Endodermal cell (in vitro differentiated cells): ENCODE data around the gene TGFB2. TPM values are rescaled to one million over a fixed set of nuclear protein-coding genes. Genes with fewer than 3 reads are reported as not detected.

Experiments used
- DNase-seq: peaks from one replicate; pipeline ENCODE4 v3.0.0-alpha.2; 2017
- H3K27ac ChIP-seq: 2 replicates; pipeline ENCODE4 v1.5.1; 2013; ENCODE audit warnings: mild to moderate bottlenecking, low read depth, low read length, moderate library complexity
- H3K27me3 ChIP-seq: 2 replicates; pipeline ENCODE4 v1.6.1; 2013; ENCODE audit warnings: mild to moderate bottlenecking, low read length, moderate library complexity; ENCODE audit not compliant: insufficient read depth, control insufficient read depth, poor library complexity, severe bottlenecking
- H3K36me3 ChIP-seq: 2 replicates; pipeline ENCODE4 v1.7.0; 2013; ENCODE audit warnings: mild to moderate bottlenecking, low read length, moderate library complexity; ENCODE audit not compliant: control insufficient read depth, insufficient read depth
- H3K4me1 ChIP-seq: one replicate; pipeline ENCODE4 v1.7.0; 2013; ENCODE audit warnings: low read length; ENCODE audit not compliant: control insufficient read depth, insufficient read depth
- H3K4me3 ChIP-seq: 2 replicates; pipeline ENCODE4 v1.5.1; 2013; ENCODE audit warnings: mild to moderate bottlenecking, low read length, moderate library complexity
- H3K9ac ChIP-seq: 2 replicates; pipeline ENCODE4 v1.6.1; 2013; ENCODE audit warnings: mild to moderate bottlenecking, low read length, moderate library complexity; ENCODE audit not compliant: poor library complexity, severe bottlenecking; ENCODE audit errors: extremely low read depth
- H3K9me3 ChIP-seq: 2 replicates; pipeline ENCODE4 v1.6.1; 2013; ENCODE audit warnings: mild to moderate bottlenecking, low read length, moderate library complexity; ENCODE audit not compliant: control insufficient read depth
- H3K27ac Mint-ChIP-seq: 2 replicates; pipeline ENCODE4 v1.8.0; 2020; ENCODE audit warnings: mixed read lengths
- H3K27me3 Mint-ChIP-seq: 2 replicates; pipeline ENCODE4 v1.8.0; 2021; ENCODE audit warnings: mild to moderate bottlenecking, mixed read lengths; ENCODE audit not compliant: insufficient read depth
- H3K36me3 Mint-ChIP-seq: 2 replicates; pipeline ENCODE4 v1.8.0; 2020; ENCODE audit warnings: low read depth, mixed read lengths
- H3K4me1 Mint-ChIP-seq: 2 replicates; pipeline ENCODE4 v1.8.0; 2020; ENCODE audit warnings: mixed read lengths
- H3K4me3 Mint-ChIP-seq: 2 replicates; pipeline ENCODE4 v1.8.0; 2020; ENCODE audit warnings: mild to moderate bottlenecking, moderate library complexity, mixed read lengths
- H3K9me3 Mint-ChIP-seq: 2 replicates; pipeline ENCODE4 v1.8.0; 2020; ENCODE audit warnings: mild to moderate bottlenecking, mixed read lengths
- WGBS, 2 experiments: methylation state at CpG; one replicate each; pipeline versions ENCODE4 v1.1.5 to v1.1.7; 2013; ENCODE audit warnings: missing lambda C conversion rate in 2 of 2, mixed read lengths in 1 of 2; ENCODE audit not compliant: insufficient coverage in 1 of 2, insufficient read length in 1 of 2; 5-methylcytosine and 5-hydroxymethylcytosine counted together
- total RNA-seq, 2 donors: library from RNA; stranded (reverse); fragmentation: NEBNext Ultra II Directional in 1 of 2; extraction: Animal tissue kit (Norgen Biotek cat#: 25700) in 1 of 2; gene quantifications; 2 replicates in 1 of 2; 3 replicates in 1 of 2; pipeline ENCODE4 v1.2.1, GENCODE V29; 2021
- TF ChIP-seq, protein P1 (sequence below): fragments of 200-600 bp; sonication (generic); conservative IDR thresholded peaks from 2 replicates; pipeline ENCODE4 v1.5.0; 2021; ENCODE audit warnings: antibody characterized with exemption, mild to moderate bottlenecking

TGFB2 gene
- total RNA-seq, 2 donors from 2014 or later: 0.11 to 1.2 TPM

DNA sequence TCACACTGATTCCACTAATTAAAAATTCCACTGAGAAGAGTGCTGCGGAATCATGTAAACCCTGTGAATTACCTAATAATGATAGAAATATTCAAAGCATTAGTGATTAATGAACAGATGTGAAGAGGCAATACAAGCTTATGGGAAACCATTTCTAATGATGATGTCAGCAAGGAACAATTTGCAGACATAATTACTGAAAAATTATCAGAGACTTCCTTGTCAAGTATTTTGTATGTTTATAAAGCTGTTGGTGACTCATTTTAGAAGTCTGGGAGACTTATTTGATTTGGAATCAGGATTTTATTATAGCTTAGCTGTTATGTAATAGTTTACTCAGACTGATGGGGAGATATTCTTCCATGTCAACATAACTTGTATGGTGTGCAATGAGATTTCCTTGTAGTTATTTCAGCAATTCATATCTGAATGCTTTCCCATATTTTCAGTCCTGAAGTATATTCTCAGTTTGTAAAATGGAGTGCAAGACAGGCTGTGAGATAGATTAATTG lies 135.5 kb downstream of the TGFB2 start:
- Histone ChIP-seq H3K36me3 (no peaks in the 10 kb centered on the region), H3K4me3 (no peak overlapping the region), H3K4me1 (peaks cover 2% of the 10 kb centered on the region), H3K9ac (no peak overlapping the region), H3K27me3 (no peaks in the 10 kb centered on the region), H3K9me3 (peaks cover 5% of the 10 kb centered on the region), H3K27ac (peak overlapping the region; percentile 26)
- no peak for DNase-seq
- H3K36me3 Mint-ChIP-seq: no peaks in the 10 kb centered on the region
- no peak overlapping the region for H3K4me3 Mint-ChIP-seq
- H3K27ac Mint-ChIP-seq: no peak overlapping the region
- H3K9me3 Mint-ChIP-seq: no peaks in the 10 kb centered on the region
- peaks cover 3% of the 10 kb centered on the region for H3K4me1 Mint-ChIP-seq
- TF ChIP-seq, protein P1, sequence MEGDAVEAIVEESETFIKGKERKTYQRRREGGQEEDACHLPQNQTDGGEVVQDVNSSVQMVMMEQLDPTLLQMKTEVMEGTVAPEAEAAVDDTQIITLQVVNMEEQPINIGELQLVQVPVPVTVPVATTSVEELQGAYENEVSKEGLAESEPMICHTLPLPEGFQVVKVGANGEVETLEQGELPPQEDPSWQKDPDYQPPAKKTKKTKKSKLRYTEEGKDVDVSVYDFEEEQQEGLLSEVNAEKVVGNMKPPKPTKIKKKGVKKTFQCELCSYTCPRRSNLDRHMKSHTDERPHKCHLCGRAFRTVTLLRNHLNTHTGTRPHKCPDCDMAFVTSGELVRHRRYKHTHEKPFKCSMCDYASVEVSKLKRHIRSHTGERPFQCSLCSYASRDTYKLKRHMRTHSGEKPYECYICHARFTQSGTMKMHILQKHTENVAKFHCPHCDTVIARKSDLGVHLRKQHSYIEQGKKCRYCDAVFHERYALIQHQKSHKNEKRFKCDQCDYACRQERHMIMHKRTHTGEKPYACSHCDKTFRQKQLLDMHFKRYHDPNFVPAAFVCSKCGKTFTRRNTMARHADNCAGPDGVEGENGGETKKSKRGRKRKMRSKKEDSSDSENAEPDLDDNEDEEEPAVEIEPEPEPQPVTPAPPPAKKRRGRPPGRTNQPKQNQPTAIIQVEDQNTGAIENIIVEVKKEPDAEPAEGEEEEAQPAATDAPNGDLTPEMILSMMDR: no peak
- WGBS, 2 experiments: 100% methylated on average over 1 of the region's 1 CpG
- no peaks in the 10 kb centered on the region for H3K27me3 Mint-ChIP-seq

GRCh38 chr1:218481116-218481775 lies 136.1 kb downstream of the TGFB2 start:
- no peaks in the 10 kb centered on the region for H3K36me3 Mint-ChIP-seq
- H3K4me3 Mint-ChIP-seq: no peak overlapping the region
- no peak overlapping the region for H3K27ac Mint-ChIP-seq
- WGBS, 2 experiments: 50 to 61% methylated on average over 2 to 3 of the region's 3 CpGs
- TF ChIP-seq, protein P1: no peak
- DNase-seq: no peak
- H3K9me3 Mint-ChIP-seq: no peaks in the 10 kb centered on the region
- peaks cover 3% of the 10 kb centered on the region for H3K4me1 Mint-ChIP-seq
- Histone ChIP-seq H3K27ac (no peak overlapping the region), H3K9me3 (peaks cover 5% of the 10 kb centered on the region), H3K4me1 (no peaks in the 10 kb centered on the region), H3K36me3 (no peaks in the 10 kb centered on the region), H3K4me3 (no peak overlapping the region), H3K27me3 (no peaks in the 10 kb centered on the region), H3K9ac (no peak overlapping the region)
- no peaks in the 10 kb centered on the region for H3K27me3 Mint-ChIP-seq

GRCh38 chr1:218482683-218483082 lies 137.5 kb downstream of the TGFB2 start:
- no peaks in the 10 kb centered on the region for H3K27me3 ChIP-seq
- H3K9ac ChIP-seq: no peak overlapping the region
- no peaks in the 10 kb centered on the region for H3K9me3 Mint-ChIP-seq
- peaks cover 5% of the 10 kb centered on the region for H3K9me3 ChIP-seq
- TF ChIP-seq, protein P1: no peak
- no peak overlapping the region for H3K27ac Mint-ChIP-seq
- no peaks in the 10 kb centered on the region for H3K4me1 Mint-ChIP-seq
- DNase-seq: no peak
- no peaks in the 10 kb centered on the region for H3K36me3 ChIP-seq
- no peak overlapping the region for H3K27ac ChIP-seq
- no peaks in the 10 kb centered on the region for H3K36me3 Mint-ChIP-seq
- no peaks in the 10 kb centered on the region for H3K4me1 ChIP-seq
- H3K4me3 Mint-ChIP-seq: no peak overlapping the region
- 90 to 93% methylated on average over 5 of the region's 5 CpGs for WGBS, 2 experiments
- H3K4me3 ChIP-seq: no peak overlapping the region
- no peaks in the 10 kb centered on the region for H3K27me3 Mint-ChIP-seq
